ENCODE measurements around the gene F7.
"Not testable (repeated sequence)": the region's sequence is repeated elsewhere in the genome, so short reads cannot be mapped to it uniquely, and the experiment has no call there.

Gene F7

GRCh38 chr13:113087923-113088690, 17.5 kb upstream of the F7 start:
- DNase-seq: no peak

GRCh38 chr13:113088691-113089020, 16.9 kb upstream of the F7 start:
- DNase-seq: no peak

GRCh38 chr13:113089693-113090414, 15.7 kb upstream of the F7 start:
- DNase-seq: no peak

GRCh38 chr13:113090415-113090770, 15.2 kb upstream of the F7 start:
- no peak for DNase-seq

- DNase-seq: no peak
These were observed 14.8 kb upstream of the F7 start for GRCh38 chr13:113090806-113091205.

GRCh38 chr13:113091211-113091771, 14.3 kb upstream of the F7 start:
- no peak for DNase-seq

- DNase-seq: no peak
These were observed 13.5 kb upstream of the F7 start for GRCh38 chr13:113091891-113092775.

GRCh38 chr13:113092776-113093579, 12.6 kb upstream of the F7 start:
- no peak for DNase-seq

- no peak for DNase-seq
These were observed 11.8 kb upstream of the F7 start for GRCh38 chr13:113093580-113094409.

- DNase-seq: no peak
These were observed 11.2 kb upstream of the F7 start for GRCh38 chr13:113094410-113094800.

- DNase-seq: no peak
These were observed 10.2 kb upstream of the F7 start for GRCh38 chr13:113095146-113096051.

- no peak for DNase-seq
These were observed 9.4 kb upstream of the F7 start for GRCh38 chr13:113096052-113096744.

GRCh38 chr13:113096745-113097305, 8.8 kb upstream of the F7 start:
- DNase-seq: no peak

GRCh38 chr13:113097651-113098050, 7.9 kb upstream of the F7 start:
- no peak for DNase-seq

- no peak for DNase-seq
These were observed 7.3 kb upstream of the F7 start for GRCh38 chr13:113098162-113098732.

- DNase-seq: no peak
These were observed 6.4 kb upstream of the F7 start for GRCh38 chr13:113099142-113099541.

- not testable (repeated sequence) for DNase-seq
These were observed 3.3 kb upstream of the F7 start for GRCh38 chr13:113102302-113102701.

- DNase-seq: no peak
These were observed 2.9 kb upstream of the F7 start for GRCh38 chr13:113102727-113103126.

GRCh38 chr13:113103646-113104045, 1.9 kb upstream of the F7 start:
- DNase-seq: no peak

Measured in CD4-positive, alpha-beta T cell treated with Interleukin-4 for 1 hour (primary cell).